Panc1 (cell line): Measurements from ENCODE around the gene DHX8.

Experiments
- CTCF ChIP-seq: fragments of 450-650 bp; IDR thresholded peaks from 2 replicates; pipeline ENCODE4 v1.5.1; 2017; ENCODE audit warnings: mild to moderate bottlenecking
- TF ChIP-seq, protein P1 (sequence below), 2 experiments: IDR thresholded peaks; 2 replicates each; pipeline ENCODE4 v1.6.1; 2011 to 2012; ENCODE audit warnings: low read depth in 2 of 2, control low read depth in 1 of 2, low read length in 1 of 2, mild to moderate bottlenecking in 1 of 2, moderate library complexity in 1 of 2; ENCODE audit not compliant: insufficient read depth in 1 of 2

DNA sequence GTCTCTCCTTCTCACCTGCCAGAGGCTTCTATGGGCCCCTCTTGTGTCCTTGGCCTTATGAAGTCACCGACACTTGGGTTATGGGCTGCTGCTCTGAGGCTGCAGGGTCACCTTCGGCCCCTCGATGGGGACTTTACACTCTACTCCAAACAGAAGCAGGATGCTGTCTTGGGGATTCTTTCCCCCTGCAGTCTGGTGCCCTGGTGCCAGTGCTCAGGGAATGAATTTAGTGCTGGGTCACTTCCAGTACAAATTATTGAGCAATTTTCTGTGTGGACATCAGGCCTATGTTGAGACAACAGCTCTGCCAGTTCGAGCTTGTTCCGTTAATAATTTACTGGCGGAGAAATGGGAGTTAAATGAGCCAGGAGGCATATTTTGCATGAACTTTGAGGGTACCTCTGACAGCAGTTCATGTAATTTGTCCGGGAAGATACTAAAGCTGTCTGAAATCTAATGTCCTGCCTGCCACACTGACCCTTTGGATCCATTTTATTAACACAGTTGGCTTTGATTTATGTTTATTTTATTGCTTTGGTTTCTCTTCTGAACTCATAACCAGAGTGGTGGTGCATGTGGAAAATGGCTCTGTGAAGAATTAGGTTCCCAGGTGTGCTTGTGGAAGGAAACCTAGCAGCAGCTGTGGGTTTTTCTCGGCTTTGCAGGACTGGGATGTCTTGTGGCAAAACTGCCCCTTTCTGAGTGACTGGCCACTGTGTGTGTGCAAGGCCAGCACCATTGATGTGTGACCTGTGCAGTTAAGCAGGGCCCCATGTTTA, 34.1 kb upstream of the DHX8 start:
- TF ChIP-seq, protein P1, sequence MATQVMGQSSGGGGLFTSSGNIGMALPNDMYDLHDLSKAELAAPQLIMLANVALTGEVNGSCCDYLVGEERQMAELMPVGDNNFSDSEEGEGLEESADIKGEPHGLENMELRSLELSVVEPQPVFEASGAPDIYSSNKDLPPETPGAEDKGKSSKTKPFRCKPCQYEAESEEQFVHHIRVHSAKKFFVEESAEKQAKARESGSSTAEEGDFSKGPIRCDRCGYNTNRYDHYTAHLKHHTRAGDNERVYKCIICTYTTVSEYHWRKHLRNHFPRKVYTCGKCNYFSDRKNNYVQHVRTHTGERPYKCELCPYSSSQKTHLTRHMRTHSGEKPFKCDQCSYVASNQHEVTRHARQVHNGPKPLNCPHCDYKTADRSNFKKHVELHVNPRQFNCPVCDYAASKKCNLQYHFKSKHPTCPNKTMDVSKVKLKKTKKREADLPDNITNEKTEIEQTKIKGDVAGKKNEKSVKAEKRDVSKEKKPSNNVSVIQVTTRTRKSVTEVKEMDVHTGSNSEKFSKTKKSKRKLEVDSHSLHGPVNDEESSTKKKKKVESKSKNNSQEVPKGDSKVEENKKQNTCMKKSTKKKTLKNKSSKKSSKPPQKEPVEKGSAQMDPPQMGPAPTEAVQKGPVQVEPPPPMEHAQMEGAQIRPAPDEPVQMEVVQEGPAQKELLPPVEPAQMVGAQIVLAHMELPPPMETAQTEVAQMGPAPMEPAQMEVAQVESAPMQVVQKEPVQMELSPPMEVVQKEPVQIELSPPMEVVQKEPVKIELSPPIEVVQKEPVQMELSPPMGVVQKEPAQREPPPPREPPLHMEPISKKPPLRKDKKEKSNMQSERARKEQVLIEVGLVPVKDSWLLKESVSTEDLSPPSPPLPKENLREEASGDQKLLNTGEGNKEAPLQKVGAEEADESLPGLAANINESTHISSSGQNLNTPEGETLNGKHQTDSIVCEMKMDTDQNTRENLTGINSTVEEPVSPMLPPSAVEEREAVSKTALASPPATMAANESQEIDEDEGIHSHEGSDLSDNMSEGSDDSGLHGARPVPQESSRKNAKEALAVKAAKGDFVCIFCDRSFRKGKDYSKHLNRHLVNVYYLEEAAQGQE (IDR thresholded peaks at IDR 0.05; ENCODE audit: insufficient read depth in 1 of 2, low read depth in 2 of 2, low read length in 1 of 2) = no peak
- no peak for TF ChIP-seq CTCF
